Activated B cell treated with CpG ODN at 0.5 μM for 24 hours (primary cell): ENCODE data around the gene GZMM. TPM values are rescaled to one million over a fixed set of nuclear protein-coding genes. Genes with fewer than 3 reads are reported as not detected.

ENCODE experiments used
- ATAC-seq: fragments of 200-7000 bp; cut with Tn5 transposase; one replicate; pipeline ENCODE4 v1.10.0; 2021; ENCODE audit warnings: low read depth, mild to moderate bottlenecking, moderate library complexity
- CTCF ChIA-PET: fragments of 350-600 bp; sonication (Branson Sonifier 250); formaldehyde crosslinking; loops from one replicate; lab custom pipeline; 2021; ENCODE audit warnings: antibody characterized with exemption; lab: Charles Lee
- POLR2A ChIA-PET: fragments of 350-600 bp; sonication (Branson Sonifier 250); formaldehyde crosslinking; loops from one replicate; lab custom pipeline; 2021; ENCODE audit warnings: antibody characterized with exemption; lab: Charles Lee
- DNase-seq: peaks from one replicate; pipeline ENCODE4 v3.0.0; 2022
- H3K27ac Mint-ChIP-seq: one replicate; pipeline ENCODE4 v1.8.0; 2020; ENCODE audit warnings: mixed read lengths
- H3K27me3 Mint-ChIP-seq: one replicate; pipeline ENCODE4 v1.8.0; 2021; ENCODE audit warnings: mixed read lengths
- H3K36me3 Mint-ChIP-seq: one replicate; pipeline ENCODE4 v1.8.0; 2021; ENCODE audit warnings: low read depth, mixed read lengths
- H3K4me1 Mint-ChIP-seq: one replicate; pipeline ENCODE4 v1.8.0; 2021; ENCODE audit warnings: mixed read lengths
- H3K4me3 Mint-ChIP-seq: one replicate; pipeline ENCODE4 v1.8.0; 2020; ENCODE audit warnings: mild to moderate bottlenecking, mixed read lengths
- H3K9me3 Mint-ChIP-seq: one replicate; pipeline ENCODE4 v1.8.0; 2020; ENCODE audit warnings: mixed read lengths
- intact Hi-C: fragments of 100-400 bp; cut with micrococcal nuclease; formaldehyde crosslinking; loops from one replicate; pipeline ENCODE4 v1.15.1; 2024
- total RNA-seq: library from RNA; stranded (reverse); gene quantifications from 2 replicates; pipeline ENCODE4 v1.2.3, GENCODE V29; 2022
- TF ChIP-seq, protein P1 (sequence below): fragments of 200-600 bp; IDR thresholded peaks from one replicate; pipeline ENCODE4 v1.8.0; 2022; ENCODE audit warnings: antibody characterized with exemption, mild to moderate bottlenecking

The GZMM gene
- total RNA-seq, 1 donor from 2014 or later = not detected

DNA sequence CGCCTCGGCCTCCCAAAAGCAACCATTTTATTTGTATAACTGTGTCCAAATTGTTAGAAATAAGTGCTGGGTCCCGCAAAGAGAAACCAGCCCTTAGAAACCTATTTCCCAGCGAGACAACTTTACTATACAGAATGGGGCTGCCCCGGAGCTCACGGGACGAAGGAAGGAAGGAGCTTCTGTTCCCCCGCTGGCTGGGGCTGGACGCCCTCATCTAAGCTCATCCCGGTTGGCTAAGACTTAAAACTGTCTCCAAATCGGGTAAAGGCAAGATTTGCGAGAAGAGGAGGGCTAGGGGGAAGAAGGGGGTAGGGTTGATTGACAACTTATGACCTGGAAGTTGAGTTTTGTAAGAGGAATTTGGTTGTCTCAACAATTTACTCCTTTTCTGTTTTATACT is 16.3 kb downstream of the GZMM start:
- TF ChIP-seq, protein P1, sequence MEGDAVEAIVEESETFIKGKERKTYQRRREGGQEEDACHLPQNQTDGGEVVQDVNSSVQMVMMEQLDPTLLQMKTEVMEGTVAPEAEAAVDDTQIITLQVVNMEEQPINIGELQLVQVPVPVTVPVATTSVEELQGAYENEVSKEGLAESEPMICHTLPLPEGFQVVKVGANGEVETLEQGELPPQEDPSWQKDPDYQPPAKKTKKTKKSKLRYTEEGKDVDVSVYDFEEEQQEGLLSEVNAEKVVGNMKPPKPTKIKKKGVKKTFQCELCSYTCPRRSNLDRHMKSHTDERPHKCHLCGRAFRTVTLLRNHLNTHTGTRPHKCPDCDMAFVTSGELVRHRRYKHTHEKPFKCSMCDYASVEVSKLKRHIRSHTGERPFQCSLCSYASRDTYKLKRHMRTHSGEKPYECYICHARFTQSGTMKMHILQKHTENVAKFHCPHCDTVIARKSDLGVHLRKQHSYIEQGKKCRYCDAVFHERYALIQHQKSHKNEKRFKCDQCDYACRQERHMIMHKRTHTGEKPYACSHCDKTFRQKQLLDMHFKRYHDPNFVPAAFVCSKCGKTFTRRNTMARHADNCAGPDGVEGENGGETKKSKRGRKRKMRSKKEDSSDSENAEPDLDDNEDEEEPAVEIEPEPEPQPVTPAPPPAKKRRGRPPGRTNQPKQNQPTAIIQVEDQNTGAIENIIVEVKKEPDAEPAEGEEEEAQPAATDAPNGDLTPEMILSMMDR = no peak
- Mint-ChIP-seq H3K36me3 (no peaks in the 10 kb centered on the region), H3K4me3 (no peak overlapping the region), H3K27me3 (peaks cover 2% of the 10 kb centered on the region), H3K27ac (no peak overlapping the region), H3K4me1 (no peaks in the 10 kb centered on the region), H3K9me3 (no peaks in the 10 kb centered on the region)
- ChIA-PET POLR2A (no interaction called here), CTCF (no interaction called here)
- intact Hi-C loops = no loop called here
- ATAC-seq (no peak), DNase-seq (no peak)

DNA sequence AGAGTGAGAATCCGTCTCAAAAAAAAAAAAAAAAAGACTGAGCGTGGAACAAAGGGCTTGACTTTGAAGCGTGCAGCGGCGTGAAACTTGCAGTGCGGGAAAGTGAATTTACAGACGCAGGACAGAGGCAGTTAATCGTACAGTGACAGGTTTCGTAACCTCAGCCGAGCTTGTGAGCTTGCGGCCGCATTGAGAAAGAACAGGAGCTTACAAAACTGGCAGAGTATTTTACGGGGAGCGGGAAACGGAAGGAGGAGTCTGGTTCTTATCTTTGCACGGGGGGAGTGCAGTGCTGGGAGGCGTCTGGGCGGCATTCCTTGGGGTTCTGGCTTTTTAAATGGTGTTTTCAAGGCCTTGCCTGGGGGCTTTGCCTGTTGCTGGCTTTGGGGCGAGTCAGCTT is 22.6 kb downstream of the GZMM start:
- Mint-ChIP-seq H3K9me3 (no peaks in the 10 kb centered on the region), H3K27ac (no peak overlapping the region), H3K27me3 (no peaks in the 10 kb centered on the region), H3K4me1 (peaks cover 8% of the 10 kb centered on the region), H3K4me3 (no peak overlapping the region), H3K36me3 (peaks cover 2% of the 10 kb centered on the region)
- ChIA-PET POLR2A (no interaction called here), CTCF (no interaction called here)
- ATAC-seq = no peak
- intact Hi-C loops = no loop called here
- TF ChIP-seq, protein P1 = no peak
- no peak for DNase-seq

DNA sequence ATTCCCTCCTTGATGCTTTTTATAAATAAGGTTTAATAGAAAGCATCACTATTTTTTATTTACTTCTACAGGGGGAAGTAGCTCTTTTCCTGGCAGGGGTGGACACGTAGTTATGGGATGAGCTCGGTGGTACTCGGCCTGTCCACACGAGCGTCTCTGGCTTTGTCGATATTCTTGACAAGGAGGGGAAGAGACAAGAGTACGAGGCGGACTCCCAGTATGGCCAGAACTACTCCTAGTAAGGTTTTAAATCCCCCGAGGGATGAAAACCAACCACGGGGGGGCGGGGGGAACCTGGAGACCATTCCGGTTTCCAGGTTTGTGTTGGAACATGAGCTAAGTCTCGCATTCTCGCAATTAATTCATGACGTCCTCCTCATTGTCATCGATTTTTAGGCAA is 23.0 kb downstream of the GZMM start:
- DNase-seq (no peak), ATAC-seq (no peak)
- H3K27me3 Mint-ChIP-seq = no peaks in the 10 kb centered on the region
- intact Hi-C loops = no loop called here
- H3K4me1 Mint-ChIP-seq = peaks cover 8% of the 10 kb centered on the region
- no peaks in the 10 kb centered on the region for H3K9me3 Mint-ChIP-seq
- CTCF ChIA-PET = no interaction called here
- TF ChIP-seq, protein P1 = no peak
- no peak overlapping the region for H3K4me3 Mint-ChIP-seq
- peaks cover 2% of the 10 kb centered on the region for H3K36me3 Mint-ChIP-seq
- H3K27ac Mint-ChIP-seq = no peak overlapping the region
- POLR2A ChIA-PET = no interaction called here

DNA sequence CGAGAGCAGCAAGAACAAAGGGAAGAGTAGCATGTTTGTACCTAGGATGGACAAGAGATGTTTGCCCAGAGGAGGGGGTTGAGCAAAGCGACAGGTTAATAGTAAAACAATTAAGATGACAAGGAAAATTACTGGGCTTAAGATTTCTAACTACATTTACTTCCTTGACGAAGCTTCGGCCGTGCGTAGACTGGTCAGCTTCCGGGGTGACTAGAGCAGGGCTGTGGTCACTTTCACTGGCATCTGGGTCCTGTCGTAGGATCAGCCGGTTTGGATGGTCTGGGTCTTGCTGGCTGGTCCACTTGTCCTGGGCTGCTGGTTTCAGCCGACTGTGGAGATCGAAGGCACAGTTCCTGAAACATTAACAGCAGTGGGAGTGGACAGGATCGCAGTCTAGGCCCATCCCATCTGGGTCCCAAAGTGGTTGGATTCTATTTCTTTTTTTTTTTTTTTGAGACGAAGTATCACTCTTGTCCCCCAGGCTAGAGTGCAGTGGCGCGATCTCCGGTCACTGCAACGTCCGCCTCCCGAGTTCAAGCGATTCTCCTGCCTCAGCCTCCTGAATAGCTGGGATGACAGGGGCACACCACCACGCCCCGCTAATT is 23.5 kb downstream of the GZMM start:
- ChIA-PET CTCF (no interaction called here), POLR2A (interaction anchor here (0.6 kb wide), 2 partner anchors 13 to 240 kb away, joined by 3 to 4 read pairs; no protein-coding TSS in a partner anchor)
- Mint-ChIP-seq H3K9me3 (no peaks in the 10 kb centered on the region), H3K27ac (no peak overlapping the region), H3K4me3 (no peak overlapping the region), H3K36me3 (peaks cover 4% of the 10 kb centered on the region), H3K4me1 (peaks cover 8% of the 10 kb centered on the region), H3K27me3 (no peaks in the 10 kb centered on the region)
- ATAC-seq (no peak), DNase-seq (no peak)
- TF ChIP-seq, protein P1 = no peak
- intact Hi-C loops = no loop called here

DNA sequence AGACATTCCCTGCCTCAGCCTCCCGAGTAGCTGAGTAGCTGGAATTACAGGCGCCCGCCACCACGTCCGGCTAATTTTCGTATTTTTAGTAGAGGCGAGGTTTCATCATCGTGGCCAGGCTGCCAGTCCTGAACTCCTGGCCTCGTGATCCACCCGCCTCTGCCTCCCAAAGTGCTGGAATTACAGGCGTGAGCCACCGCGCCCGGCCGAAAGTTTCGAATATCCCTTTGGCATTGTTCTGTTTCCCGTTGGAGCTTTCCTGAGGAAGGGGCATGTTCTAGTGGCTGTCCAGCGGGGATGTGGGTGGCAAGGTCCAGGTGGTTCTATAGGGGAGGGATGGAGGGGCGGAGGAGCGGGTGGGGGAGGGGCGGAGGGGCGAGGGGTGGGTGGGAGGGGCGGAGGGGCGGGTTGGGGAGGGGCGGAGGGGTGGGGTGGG is 26.4 kb downstream of the GZMM start:
- Mint-ChIP-seq H3K4me1 (peaks cover 29% of the 10 kb centered on the region), H3K27ac (no peak overlapping the region), H3K9me3 (no peaks in the 10 kb centered on the region), H3K4me3 (peak overlapping the region; percentile 11), H3K36me3 (peaks cover 4% of the 10 kb centered on the region), H3K27me3 (no peaks in the 10 kb centered on the region)
- ATAC-seq = no peak
- TF ChIP-seq, protein P1 = no peak
- CTCF ChIA-PET = no interaction called here
- DNase-seq = no peak
- intact Hi-C loops = no loop called here
- POLR2A ChIA-PET = interaction anchor here (0.6 kb wide), 1 partner anchor 64 kb away, joined by 6 read pairs; no protein-coding TSS in a partner anchor
